NCI-H2107 treated with DMSO at 0.1 percent for 48 hours (cell line): Measurements from ENCODE around the gene PIPOX.

Experiments
- DNase-seq: peaks from one replicate; lab custom pipeline; 2025; ENCODE audit not compliant: unreplicated experiment; lab: John Stamatoyannopoulos, UW

Gene PIPOX, protein sequence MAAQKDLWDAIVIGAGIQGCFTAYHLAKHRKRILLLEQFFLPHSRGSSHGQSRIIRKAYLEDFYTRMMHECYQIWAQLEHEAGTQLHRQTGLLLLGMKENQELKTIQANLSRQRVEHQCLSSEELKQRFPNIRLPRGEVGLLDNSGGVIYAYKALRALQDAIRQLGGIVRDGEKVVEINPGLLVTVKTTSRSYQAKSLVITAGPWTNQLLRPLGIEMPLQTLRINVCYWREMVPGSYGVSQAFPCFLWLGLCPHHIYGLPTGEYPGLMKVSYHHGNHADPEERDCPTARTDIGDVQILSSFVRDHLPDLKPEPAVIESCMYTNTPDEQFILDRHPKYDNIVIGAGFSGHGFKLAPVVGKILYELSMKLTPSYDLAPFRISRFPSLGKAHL

DNA sequence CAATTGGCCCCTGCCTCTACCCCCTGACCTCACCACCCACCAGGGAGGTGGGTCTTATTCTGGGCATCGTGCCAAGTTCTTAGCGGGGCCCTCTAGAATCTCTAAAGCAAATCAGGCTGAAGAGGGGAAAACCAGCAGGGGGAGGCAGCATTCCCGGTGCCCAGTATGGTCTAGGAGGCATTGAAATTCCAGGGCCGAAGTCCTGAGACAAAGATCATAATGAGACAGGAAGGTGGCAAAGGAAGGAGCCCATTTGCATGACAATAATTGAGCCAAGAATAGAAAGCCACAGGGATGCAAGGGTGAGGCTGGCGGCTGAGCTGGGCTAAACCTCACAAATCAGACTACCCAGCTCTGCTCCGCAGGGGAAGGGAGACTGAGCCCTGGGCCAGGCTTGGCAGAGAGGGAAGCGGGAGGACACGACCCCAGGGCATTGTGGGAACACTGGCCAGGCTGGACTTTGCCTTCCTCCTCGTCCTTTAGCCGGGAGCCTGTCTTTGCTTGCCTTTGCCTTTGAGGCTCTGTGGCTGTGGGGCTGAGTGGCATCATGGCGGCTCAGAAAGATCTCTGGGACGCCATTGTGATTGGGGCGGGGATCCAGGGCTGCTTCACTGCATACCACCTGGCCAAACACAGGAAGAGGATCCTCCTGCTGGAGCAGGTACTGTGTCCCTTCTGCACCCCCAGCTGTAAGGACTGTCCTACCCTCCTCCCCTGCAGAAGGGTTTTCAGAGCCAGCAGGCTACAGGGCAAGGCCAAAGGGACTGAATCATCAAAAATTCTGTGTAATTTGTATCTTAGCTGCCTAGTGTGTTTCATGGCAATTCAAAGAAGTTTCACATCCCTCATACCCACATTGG lies at the start of gene PIPOX:
PIPOX (plus strand) TSS at position 463 of the 860 bp plus-strand sequence; CDS start at position 548, 85 bp downstream.
- DNase-seq: peak; percentile 92

DNA sequence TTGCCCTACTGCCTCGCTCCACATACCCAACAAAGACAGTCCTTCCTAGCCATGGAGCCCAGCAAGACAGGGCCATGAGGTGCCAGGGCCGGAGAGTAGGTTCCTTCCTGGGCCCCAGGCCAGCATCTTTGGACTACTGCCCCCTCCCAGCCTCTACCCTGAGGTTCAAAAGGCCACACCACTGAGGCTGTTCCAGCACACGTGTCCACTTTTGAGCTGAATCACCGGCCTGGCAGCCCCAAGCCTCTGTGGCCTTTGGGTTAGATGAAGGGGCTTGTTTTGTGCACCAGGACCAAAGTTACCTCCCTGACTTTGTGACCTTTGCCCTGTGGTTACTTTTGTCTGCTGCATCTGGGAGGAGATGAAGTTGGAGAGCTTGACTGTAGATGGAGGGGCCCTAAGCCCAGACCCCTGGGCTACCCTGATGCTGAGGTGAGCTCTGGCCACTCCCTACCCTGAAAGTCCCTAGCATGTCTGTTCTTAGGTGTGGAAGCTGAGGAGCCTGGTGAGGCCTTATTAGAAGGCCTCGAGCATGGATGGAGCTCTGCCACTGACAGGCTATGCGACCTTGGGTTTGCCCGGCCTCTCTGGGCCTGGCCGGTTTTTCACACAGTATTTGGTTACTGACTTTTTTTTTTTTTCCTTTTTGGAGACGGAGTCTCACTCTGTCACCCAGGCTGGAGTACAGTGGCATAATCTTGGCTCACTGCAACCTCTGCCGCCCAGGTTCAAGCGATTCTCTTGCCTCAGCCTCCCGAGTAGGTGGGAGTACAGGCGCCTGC lies 49.1 kb upstream of the PIPOX start:
- DNase-seq: no peak

DNA sequence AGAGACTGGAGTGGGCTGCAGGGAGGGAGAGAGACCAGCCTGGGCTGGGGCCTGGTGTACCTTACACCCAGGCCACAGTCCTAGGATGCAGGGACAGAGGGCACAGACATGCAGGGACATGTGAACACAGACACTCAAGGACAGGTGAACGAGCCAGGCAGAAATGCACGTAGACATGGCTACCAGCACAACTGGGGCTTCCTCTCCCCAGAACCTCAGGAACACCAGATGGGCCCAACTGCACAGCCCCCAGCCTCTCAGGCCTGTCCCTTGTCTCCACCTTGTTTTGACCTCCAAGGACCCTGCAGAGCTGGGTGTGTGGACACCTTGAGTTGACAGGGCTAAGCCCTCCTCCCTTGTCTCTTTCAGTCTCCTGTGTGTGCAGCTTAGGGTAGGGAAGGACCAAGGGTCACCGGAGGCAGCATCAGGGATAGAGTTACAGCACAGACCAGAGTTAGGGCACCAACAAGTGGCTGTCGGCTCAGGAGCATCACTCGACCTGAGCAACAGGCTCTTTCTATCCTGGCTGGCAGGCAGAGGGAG lies 46.3 kb upstream of the PIPOX start:
- DNase-seq: no peak

DNA sequence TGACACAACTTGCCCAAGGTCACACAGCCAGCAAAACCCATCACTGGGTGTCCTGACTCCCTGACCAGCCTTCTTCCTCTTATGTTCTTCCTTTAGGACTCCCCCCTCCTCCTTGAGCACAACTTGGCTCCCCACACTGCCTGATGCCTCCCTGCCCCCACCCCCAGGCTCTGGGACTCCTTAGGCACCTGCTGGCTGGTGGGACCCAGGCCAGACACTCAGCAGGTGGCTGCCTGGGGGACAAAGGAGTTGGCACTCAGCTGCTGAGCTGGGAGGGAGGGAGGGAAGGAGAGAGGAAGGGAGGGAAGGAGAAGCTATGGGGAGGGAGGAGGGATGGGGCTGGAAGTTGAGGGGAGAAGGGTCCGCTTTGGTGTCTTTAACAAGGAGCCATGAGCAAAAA lies 45.1 kb upstream of the PIPOX start:
- peak; percentile 84 for DNase-seq

DNA sequence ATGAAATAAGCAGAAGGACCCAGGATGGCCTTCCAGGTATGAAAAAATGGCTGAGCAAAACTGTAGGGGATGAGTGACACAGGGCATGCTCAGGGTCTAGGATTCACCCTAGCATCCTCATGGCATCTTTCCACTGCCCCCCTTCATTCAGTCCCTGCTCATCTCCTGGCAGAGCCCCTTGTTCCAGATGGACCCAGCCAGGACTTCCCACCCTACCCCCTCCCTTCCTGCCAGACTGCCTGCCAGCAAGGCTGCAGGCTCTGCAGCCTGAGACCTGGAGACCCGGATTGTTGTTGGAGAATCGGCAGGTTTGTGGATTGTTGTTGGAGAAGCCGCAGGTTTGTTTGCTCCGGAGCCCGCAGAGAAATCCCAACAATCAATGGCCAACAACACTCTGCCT lies 43.7 kb upstream of the PIPOX start:
- DNase-seq: peak; percentile 93

DNA sequence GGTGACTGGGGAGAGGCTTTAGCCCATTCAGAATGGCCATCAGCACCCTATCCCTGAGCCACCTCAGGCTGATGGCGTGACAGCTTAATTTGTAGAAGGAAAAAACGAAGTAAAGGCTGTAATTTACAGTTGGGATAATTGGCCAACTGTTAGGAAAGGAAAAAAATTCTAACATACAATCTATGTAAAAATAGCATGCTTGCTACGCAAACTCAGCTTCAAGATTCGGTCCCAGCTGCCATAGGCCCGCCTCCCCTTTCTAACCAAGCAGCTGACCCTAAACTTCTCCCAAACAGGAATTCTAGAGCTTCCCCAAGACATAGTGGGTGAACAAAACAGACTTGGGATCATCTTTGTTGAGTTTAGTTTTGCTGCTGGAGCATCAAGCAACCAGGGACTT lies 42.0 kb upstream of the PIPOX start:
- no peak for DNase-seq

DNA sequence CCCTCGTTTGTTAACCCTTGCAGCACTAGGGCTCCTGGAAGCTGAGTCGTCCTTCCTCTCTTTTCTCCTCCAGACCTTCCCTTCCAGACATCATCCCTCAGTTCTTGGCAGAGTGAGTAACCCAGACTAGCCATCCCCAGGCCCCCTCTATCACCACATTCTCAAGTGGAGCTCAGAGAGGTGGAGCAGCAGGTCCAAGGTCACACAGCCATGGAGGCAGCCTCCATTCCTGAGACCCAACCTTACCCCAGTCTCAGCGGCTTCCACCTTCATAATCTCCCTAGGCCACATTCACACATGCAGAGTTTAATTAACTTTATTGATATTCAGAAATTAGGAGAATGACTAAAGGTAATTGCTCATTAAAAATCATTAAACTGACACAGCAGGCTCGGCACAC lies 40.1 kb upstream of the PIPOX start:
- DNase-seq: no peak

DNA sequence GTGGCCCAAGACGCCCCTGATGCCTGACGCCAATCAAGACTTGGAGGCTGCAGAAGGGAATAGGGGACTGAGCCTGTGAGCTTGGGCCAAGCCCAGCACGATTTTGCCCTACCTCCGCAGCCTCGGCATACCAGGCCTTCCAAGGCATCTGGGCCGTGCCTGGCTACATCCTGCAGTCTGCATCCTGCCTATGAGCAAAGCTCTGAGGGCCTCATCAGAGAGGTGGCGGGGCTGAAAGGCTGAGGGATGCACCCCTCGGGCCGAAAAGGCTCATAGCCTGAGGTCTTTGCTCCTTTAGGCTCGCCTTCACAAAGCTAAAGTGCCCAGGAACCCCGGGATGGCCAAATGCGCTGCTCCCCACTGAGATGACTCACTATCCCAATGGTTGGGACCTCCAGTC lies 39.7 kb upstream of the PIPOX start:
- no peak for DNase-seq

DNA sequence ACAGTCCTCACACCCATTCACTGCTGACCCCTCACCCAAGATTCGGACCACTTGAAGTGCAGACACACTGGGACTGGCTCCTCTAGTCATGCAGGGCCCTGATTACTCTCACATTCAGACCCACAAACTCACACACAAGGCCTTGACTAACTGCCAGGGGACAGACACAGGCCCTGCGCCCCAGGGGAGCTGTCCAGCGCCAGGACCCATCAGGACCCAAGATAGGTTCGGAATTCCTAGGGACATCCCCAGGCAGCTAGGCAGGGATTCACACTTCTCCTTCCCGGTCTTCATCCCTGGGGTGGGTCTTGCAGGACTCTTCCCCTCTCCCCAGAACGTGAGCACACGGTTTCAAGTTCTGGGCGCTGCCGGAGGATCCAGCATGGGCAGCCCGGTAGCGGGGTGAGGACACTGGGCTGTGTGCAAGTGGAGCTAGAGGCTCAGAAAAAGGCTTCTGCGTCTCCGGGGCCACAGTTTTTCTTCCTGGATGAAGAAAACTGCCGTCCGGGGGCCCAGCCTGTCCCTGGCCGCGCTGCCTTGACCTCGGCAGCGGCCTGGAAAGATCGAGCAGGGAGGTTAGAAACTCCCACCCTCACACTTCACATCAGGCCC lies 38.8 kb upstream of the PIPOX start:
- DNase-seq: no peak

DNA sequence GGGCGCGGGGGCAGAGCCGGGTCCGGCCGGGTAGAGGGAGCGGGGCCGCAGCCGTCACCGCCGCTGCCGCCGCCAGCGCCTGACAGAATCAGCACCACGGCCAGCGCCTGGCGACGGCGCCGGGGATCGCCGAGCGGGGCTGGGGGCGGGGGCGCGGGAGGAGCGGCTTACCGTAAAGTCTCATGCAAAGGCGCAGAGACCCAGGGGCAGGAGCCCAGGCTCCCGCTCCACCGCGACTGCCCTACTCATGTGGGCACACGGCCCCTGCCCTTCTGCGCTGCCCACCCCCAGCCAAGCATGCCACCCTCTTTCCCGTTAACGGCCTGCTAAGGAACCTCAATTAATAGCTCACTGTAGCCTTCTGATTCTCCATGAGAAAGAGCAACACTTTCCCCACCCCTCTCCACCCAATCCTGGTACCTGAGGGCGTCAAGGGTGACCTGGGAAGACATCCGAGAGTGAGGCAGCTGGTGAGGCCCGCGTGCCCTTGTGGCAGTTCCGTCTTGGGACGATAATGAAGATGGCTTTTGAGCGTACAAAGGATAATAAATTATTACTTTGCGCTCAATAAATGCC lies 36.9 kb upstream of the PIPOX start, which contains the start of gene SEZ6:
SEZ6 (minus strand) TSS at position 98 of the 576 bp plus-strand sequence. CDS start 164 bp downstream, outside the sequence.
- DNase-seq: peak; percentile 42

DNA sequence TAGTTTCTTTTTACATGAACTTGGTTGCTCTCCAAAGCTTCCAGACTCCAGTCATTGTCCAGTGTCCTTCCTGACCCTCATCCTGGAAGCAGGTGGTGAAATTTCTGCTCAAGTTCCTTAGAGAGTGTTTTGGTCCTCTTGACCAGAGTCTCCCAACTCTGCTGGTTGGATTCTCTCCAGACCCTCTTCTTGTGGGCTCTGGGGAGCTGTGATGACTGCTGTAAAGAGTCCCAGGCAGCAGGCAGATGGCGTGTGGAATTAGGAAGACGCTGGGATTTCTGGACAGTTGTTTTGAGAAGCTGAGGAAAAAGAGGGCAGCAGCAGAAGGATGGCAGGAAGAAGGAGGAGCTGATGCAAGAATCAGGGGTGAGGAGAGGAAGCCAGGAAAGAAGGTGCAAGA lies 35.5 kb upstream of the PIPOX start:
- no peak for DNase-seq

DNA sequence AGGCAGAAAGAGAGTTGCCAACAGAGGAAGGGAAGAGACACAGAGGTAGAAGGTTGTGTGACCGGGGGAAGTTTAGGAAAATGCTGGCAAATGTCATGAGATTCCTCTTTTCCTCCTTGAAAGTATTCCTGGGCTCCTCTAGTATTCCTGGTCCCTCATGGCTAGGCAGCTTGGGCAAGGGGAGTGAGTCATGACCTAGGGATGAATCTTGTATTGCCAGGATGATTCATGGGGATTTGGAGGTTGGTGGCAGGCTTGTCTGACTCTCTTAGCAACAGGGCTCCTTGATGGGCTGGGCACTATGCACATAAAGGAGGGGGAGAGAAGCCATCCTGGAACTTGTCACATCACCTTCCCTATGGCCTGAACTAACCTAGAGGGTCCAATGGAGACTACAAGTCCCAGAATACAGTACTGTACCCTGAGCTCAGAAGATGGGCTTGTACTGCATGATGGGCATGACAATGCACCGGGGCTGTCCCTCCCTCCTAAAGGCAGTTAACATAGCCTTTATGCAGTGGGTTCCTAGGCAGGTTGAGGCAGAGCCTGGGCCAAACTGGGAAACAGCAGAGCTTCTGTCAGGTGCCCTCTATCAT lies 35.0 kb upstream of the PIPOX start:
- DNase-seq: no peak

DNA sequence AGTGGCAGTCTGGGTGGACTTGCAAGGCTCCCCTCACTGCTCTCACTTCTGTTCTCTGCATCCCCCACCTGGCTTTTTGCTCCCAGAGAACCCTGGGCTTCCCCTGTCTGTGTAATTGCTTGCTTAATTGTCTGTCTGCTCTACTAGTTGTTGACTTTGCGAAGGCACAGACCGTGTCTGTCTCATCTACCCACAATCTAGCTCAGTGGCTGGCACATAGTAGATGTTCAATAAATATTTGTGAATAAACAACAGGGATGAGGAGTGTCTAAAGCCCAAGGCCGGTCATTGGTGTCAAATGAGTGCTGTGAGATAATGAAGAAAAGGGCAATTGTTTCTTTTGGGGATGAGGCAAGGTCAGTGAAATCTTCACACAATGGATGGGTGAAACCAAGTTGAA lies 34.4 kb upstream of the PIPOX start:
- no peak for DNase-seq

DNA sequence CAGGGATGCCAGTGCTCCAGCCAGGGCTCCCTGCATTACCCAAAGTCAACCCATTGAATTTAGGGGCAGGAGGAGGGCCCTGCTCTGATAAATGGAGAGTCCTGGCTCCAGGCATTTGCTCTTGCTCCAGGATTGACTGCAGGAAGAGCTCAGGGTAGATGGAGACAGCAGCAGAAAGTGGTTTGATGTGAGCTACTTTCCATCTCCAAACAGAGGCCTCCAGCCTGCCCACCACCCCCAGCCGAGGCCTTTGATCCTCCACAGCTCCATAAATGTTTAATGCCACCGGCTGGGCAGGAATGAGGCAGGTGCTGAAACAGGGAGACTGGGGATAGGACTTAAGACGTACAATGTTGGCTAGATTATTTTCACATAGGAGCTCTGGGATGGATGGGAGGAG lies 32.8 kb upstream of the PIPOX start:
- no peak for DNase-seq

DNA sequence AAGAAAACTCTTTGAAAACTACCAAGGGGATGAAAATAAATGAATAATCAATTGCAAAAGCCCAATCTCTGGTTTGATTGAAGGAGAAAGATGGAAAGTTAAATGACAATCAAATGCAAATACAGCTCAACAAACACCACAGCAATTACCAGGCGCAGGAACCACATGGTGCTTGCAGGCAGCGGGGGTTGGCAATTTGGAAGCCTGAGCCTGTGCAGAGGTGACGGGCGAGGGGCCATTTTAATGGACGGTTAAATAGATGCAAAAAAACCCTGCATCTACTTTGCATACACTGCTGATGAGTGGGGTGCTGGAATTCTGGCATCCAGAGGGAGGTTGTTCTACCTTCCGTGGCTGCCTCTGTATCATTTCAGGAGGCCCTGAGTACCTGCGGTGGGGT lies 32.4 kb upstream of the PIPOX start:
- no peak for DNase-seq

DNA sequence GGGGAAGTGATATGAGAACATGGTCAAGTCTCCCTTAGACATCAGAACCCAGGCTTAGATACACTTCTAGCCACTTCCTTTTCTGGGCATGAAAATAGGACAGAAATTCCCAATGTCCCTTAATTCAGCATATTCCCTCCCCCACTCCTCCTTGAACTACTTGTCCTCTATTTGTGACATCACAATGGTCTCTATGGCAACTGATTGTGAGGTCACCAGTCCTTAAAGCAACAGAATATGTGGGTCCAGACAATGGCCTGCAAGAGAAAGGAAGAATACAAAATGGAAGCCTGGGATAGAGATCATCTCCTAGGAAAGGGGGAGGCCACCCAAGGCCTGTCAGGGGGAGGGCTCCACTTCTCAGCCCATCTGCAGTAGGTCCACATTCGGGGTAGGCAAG lies 30.4 kb upstream of the PIPOX start:
- no peak for DNase-seq

DNA sequence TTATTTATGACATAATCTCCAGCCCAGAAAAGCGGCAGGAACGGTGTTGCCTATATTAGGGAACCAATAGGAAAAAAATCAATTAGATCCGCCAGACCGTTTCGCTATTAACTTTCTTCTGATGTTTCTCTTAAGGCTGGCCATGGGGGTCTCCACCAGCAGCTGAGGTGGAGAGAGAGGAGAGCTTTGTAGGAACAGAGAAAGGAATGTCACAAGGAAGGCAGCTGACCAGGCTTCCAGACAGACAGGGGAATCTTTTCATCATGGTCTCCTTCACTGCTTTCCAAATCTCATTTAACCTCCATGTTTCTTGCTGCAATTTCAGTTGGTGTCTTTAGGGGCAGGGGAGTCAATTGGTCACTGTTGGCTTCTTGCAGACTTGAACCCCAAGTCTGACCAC lies 28.2 kb upstream of the PIPOX start:
- DNase-seq: no peak

DNA sequence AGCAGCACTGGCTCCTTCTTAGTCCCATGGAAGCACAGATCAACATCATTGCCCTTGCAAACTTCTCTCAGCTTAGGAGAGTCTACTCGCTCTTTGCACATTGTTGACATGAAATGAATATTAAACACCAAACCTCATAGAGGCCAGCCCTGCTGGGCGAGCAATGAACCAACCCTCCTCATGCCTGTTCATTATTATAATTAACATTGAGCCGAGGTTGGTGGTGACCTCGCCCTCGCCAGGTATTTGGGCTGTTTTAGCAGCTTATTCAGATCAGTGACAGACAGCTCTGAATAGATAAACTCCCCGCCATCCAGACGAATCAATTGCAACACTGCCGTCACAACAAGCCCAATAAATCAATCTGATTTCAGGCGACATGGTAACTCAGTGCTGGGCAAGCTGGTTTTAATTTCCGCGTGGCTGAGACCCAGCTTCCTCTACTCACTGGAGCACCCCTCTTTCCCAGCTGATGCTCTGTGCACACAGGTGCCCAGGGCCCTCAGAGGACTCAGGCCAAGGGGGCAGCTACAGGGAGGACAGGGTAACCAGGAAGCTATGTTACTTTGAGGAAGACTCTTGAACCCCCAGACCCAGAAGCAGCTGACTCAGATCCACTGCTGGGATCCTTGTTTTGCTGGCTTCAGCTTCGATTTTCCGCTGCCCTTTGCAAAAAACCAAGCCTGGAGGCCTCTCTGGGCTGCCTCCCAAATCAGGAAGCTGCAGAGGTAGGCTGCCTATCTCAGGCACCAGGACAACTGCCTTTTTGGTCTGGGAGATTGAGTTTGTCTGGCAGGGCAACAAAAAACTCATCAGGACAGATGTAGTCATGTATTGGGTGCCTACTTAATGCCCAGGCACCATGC lies 26.4 kb upstream of the PIPOX start:
- DNase-seq: no peak
